Measurements from ENCODE around the gene RUFY1.

Gene RUFY1

DNA sequence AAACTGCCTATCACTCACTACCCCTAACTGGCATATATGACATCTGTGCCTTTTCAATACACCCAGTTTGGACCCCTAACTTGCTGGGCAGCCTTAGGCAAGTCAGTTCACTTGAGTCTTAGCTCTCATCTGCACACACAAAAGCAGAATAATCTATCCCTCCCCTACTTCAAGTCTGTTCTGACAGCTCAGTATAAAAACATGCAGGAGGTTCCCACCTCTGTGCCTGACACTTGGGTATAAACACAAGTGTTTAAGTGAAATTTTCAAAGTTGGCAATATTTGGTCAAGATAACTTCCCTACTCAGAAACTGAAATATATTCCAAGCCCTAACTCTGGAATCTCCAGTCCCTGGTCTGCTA is 60.5 kb downstream of the RUFY1 start:
- no peak for DNase-seq (ENCODE audit: low read depth)
- TF ChIP-seq, protein P1, sequence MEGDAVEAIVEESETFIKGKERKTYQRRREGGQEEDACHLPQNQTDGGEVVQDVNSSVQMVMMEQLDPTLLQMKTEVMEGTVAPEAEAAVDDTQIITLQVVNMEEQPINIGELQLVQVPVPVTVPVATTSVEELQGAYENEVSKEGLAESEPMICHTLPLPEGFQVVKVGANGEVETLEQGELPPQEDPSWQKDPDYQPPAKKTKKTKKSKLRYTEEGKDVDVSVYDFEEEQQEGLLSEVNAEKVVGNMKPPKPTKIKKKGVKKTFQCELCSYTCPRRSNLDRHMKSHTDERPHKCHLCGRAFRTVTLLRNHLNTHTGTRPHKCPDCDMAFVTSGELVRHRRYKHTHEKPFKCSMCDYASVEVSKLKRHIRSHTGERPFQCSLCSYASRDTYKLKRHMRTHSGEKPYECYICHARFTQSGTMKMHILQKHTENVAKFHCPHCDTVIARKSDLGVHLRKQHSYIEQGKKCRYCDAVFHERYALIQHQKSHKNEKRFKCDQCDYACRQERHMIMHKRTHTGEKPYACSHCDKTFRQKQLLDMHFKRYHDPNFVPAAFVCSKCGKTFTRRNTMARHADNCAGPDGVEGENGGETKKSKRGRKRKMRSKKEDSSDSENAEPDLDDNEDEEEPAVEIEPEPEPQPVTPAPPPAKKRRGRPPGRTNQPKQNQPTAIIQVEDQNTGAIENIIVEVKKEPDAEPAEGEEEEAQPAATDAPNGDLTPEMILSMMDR (IDR thresholded peaks at IDR 0.05; ENCODE audit: low read depth, low read length, missing control alignments): no peak
- H3K4me3 ChIP-seq (ENCODE audit: low read depth, low read length): no peak overlapping the region

DNA sequence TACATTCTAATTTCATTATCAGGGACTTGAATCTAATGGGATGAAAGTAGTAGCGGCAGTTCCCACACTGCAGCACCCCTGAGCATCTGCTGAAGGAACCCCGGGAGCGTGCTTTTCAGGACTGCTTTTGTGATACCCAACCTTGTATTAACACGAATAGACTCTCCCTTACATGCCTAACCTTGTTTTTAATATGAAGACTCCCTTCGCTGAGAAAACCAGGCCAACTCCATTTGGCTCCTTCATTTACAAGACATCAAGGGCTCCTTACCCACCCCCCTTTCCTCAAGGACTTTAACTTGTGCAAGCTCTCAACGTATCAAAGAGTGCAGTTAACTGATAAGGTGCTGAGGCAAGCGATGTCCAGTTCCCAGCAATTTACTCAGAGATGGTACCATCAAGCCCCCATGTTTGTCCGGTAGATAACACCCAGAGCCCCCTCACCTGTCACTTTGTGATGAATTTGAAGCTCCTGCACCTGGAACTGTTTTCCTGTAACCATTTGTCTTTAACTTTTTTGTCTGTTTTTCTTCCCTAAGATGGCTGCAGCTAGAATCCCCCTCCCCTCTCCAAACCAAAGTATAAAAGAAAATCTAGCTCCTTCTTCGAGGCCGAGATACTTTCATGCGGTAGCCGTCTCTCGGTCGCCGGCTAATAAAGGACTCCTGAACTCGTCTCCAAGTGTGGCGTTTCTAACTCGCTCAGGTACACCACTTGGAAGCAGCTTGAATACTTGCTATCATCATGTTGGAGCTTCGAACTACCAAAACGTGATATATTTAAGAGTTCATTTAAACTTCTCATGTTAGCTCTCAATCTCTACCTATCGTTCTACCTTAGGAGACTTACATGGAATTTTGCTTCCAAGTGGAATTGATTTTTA is 62.5 kb downstream of the RUFY1 start:
- TF ChIP-seq, protein P1 (IDR thresholded peaks at IDR 0.05; ENCODE audit: low read depth, low read length, missing control alignments): no peak
- no peak for DNase-seq (ENCODE audit: low read depth)
- no peak overlapping the region for H3K4me3 ChIP-seq (ENCODE audit: low read depth, low read length)

DNA sequence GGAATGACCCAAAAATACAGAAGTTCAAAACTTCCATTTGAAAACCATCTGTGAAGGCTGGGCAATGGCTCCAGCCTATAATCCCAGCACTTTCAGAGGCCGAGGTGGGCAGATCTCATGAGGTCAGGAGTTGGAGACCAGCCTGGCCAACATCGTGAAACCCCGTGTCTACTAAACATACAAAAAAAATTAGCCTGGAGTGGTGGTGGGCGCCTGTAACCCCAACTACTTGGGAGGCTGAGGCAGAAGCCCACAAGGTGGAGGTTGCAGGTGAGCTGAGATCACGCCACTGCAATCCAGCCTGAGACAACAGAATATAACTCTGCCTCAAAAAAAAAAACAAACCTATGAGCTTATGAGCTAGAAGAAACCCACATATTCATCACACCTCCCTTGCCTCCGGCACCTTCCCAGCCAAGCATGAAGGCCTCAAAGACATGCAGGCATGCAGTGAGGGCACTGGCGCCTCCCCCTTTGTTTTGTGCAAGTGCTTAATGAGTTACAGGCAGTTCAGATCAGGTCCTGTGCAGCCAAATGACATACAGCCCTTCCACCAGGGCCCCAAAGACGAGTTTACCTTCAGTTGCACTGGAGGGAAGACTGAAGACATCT is 63.2 kb downstream of the RUFY1 start:
- TF ChIP-seq, protein P1 (IDR thresholded peaks at IDR 0.05; ENCODE audit: low read depth, low read length, missing control alignments): no peak
- DNase-seq (ENCODE audit: low read depth): no peak
- H3K4me3 ChIP-seq (ENCODE audit: low read depth, low read length): no peak overlapping the region

DNA sequence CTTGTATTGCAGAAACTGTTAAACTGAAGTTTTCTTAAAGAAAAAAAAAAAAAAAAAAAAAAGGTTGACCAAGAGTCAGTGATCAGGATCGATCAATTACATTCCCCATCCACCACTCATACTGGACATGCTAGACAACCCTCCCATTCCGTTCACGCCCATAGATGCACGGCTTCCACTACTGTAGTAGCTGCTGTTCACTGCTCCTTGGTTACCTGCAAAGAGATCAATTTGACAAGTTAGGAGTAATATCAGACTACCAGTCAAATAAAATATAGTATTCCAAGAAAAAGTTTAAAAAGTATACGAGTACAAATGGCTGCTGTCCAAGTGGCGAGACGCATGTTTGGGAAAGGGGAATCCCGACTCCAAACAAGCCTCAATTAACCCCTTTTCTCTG is 64.4 kb downstream of the RUFY1 start:
- no peak for DNase-seq (ENCODE audit: low read depth)
- H3K4me3 ChIP-seq (ENCODE audit: low read depth, low read length): no peak overlapping the region
- TF ChIP-seq, protein P1 (IDR thresholded peaks at IDR 0.05; ENCODE audit: low read depth, low read length, missing control alignments): no peak

DNA sequence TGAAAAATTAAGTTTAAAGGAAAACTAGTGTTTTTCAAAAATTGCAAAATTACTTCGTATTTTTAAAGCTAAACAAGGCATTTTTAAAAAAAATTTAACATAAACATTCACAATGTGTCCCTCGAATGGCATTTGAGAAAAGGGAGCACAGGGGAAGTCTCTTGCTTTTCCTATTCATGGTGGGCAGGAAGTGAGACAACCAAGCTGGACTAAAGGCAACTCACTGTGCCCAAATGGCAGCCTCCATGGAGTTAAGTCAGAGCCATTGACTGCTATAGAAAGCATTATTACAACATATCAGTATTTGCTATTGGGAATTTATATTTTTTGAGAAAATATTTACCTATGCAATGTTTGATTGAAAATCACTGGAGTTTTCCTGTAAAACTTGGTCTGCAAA is 64.8 kb downstream of the RUFY1 start:
- DNase-seq (ENCODE audit: low read depth): no peak
- no peak overlapping the region for H3K4me3 ChIP-seq (ENCODE audit: low read depth, low read length)
- TF ChIP-seq, protein P1 (IDR thresholded peaks at IDR 0.05; ENCODE audit: low read depth, low read length, missing control alignments): no peak

DNA sequence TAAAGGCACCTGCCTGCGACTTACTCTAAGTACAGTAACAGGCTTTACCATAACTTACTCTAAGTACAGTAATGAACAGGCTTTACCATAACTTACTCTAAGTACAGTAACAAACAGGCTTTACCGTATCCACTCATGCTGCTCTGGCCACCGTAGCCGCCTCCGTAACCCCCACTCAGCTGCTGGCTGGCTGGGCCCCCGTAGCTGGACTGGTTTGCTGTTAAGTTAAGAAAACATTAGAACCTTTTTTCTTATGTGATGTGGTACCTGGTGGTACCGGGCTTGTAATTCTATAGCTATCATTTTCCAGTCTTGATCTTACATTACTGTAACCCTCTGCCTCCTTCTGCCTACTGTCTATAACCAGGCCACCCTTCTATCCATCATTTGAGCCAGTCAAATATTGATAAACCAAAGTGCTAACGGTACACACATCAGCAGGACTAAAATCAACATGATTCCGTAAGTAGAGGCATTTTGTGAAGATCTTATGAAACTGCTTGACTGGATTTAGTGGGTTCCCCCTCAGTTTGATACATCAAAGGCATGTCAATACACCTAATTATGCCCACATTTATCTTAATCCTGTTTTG is 65.7 kb downstream of the RUFY1 start:
- TF ChIP-seq, protein P1 (IDR thresholded peaks at IDR 0.05; ENCODE audit: low read depth, low read length, missing control alignments): no peak
- H3K4me3 ChIP-seq (ENCODE audit: low read depth, low read length): no peak overlapping the region
- no peak for DNase-seq (ENCODE audit: low read depth)
